Ovary (tissue), 3 donors: ENCODE results near the gene DOP1A.

Source experiments
- EP300 ChIP-seq: sonication (generic); formaldehyde crosslinking; IDR thresholded peaks from one replicate; pipeline ENCODE4 v1.6.1; 2017; ENCODE audit warnings: antibody characterized with exemption
- TF ChIP-seq, protein P1 (sequence below), 3 donors: fragments of 450-650 bp in 2 of 3; fragments of 200-600 bp in 1 of 3; IDR thresholded peaks; one replicate each; pipeline versions ENCODE4 v1.5.1 to v1.8.0; 2016 to 2022; ENCODE audit warnings: antibody characterized with exemption in 3 of 3, mild to moderate bottlenecking in 1 of 3
- donor health status: DM: no; HTN: no; CAD: no.

DNA sequence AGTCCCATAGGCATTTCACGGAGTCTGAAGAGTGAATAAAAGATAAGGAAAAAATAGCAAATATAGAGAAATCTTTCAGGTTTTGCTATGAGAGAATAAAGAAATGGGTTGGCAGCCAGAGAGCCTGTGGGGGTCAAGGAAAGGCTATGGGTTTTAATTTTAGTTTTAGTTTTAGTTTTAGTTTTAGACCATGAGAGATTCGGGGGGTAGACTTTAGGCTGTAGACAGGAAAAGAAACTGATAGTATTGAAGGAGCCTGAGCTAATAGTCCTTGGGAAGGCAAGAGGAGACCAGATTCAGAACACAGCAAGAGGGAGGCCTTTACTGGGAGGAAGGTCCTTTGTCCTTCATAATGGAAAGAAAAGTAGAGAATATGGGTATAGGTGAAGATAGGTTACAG lies 19.3 kb downstream of the DOP1A start:
- TF ChIP-seq, protein P1, sequence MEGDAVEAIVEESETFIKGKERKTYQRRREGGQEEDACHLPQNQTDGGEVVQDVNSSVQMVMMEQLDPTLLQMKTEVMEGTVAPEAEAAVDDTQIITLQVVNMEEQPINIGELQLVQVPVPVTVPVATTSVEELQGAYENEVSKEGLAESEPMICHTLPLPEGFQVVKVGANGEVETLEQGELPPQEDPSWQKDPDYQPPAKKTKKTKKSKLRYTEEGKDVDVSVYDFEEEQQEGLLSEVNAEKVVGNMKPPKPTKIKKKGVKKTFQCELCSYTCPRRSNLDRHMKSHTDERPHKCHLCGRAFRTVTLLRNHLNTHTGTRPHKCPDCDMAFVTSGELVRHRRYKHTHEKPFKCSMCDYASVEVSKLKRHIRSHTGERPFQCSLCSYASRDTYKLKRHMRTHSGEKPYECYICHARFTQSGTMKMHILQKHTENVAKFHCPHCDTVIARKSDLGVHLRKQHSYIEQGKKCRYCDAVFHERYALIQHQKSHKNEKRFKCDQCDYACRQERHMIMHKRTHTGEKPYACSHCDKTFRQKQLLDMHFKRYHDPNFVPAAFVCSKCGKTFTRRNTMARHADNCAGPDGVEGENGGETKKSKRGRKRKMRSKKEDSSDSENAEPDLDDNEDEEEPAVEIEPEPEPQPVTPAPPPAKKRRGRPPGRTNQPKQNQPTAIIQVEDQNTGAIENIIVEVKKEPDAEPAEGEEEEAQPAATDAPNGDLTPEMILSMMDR (IDR thresholded peaks at IDR 0.05), result no peak
- no peak for TF ChIP-seq EP300
